Astrocyte of the cerebellum (primary cell): ENCODE data around the gene DACT2.
"Not testable (repeated sequence)": the region's sequence is repeated elsewhere in the genome, so short reads cannot be mapped to it uniquely, and the experiment has no call there.

Source experiments
- DNase-seq: peaks from one replicate; pipeline ENCODE4 v3.0.0-alpha.2; 2011; ENCODE audit warnings: low read depth
- H3K4me3 ChIP-seq: 2 replicates; pipeline ENCODE4 v1.5.1; 2011; ENCODE audit warnings: mild to moderate bottlenecking, low read depth, low read length, moderate library complexity
- CTCF ChIP-seq: IDR thresholded peaks from 2 replicates; pipeline ENCODE4 v1.5.1; 2012; ENCODE audit warnings: low read length, low read depth, moderate library complexity, mild to moderate bottlenecking; ENCODE audit errors: missing control alignments
- in situ Hi-C: cut with HindIII; loops from 2 replicates; pipeline ENCODE4 v1.10.0; 2017; ENCODE audit warnings: low sequenced_read_pairs

DACT2 gene

GRCh38 chr6:168359794-168360193 lies 40.2 kb upstream of the DACT2 start:
- in situ Hi-C loops: no loop called here
- H3K4me3 ChIP-seq: no peak overlapping the region
- no peak for TF ChIP-seq CTCF
- no peak for DNase-seq

GRCh38 chr6:168358842-168359420 lies 39.4 kb upstream of the DACT2 start:
- no peak for DNase-seq
- in situ Hi-C loops: no loop called here
- no peak for TF ChIP-seq CTCF
- H3K4me3 ChIP-seq: no peak overlapping the region

- H3K4me3 ChIP-seq, in situ Hi-C loops, DNase-seq: not testable (repeated sequence)
Measured at GRCh38 chr6:168356872-168357271, 37.3 kb upstream of the DACT2 start.

GRCh38 chr6:168355716-168356522 lies 36.3 kb upstream of the DACT2 start:
- DNase-seq: no peak

GRCh38 chr6:168354338-168354737 lies 34.8 kb upstream of the DACT2 start:
- no peak for DNase-seq
- no peak for TF ChIP-seq CTCF
- in situ Hi-C loops: no loop called here
- H3K4me3 ChIP-seq: no peak overlapping the region

More at GRCh38 chr6:168355716-168356522, 36.3 kb upstream of the DACT2 start:
- TF ChIP-seq CTCF: peak; percentile 47
- H3K4me3 ChIP-seq: no peak overlapping the region
- in situ Hi-C loops: no loop called here

GRCh38 chr6:168353041-168353440 lies 33.5 kb upstream of the DACT2 start:
- in situ Hi-C loops: no loop called here
- H3K4me3 ChIP-seq: no peak overlapping the region
- TF ChIP-seq CTCF: no peak
- DNase-seq: no peak

GRCh38 chr6:168352096-168352495 lies 32.5 kb upstream of the DACT2 start:
- no peak for TF ChIP-seq CTCF
- DNase-seq: no peak
- in situ Hi-C loops: no loop called here
- no peak overlapping the region for H3K4me3 ChIP-seq
